GM19324 (cell line): Measurements from ENCODE around the gene ECI2.

Source experiments
- ATAC-seq: cut with Tn5 transposase; IDR thresholded peaks from one replicate; pipeline ENCODE4 v1.9.1; 2021; ENCODE audit warnings: mild to moderate bottlenecking, moderate library complexity; ENCODE audit not compliant: unreplicated experiment, low FRiP score

The ECI2 gene, protein sequence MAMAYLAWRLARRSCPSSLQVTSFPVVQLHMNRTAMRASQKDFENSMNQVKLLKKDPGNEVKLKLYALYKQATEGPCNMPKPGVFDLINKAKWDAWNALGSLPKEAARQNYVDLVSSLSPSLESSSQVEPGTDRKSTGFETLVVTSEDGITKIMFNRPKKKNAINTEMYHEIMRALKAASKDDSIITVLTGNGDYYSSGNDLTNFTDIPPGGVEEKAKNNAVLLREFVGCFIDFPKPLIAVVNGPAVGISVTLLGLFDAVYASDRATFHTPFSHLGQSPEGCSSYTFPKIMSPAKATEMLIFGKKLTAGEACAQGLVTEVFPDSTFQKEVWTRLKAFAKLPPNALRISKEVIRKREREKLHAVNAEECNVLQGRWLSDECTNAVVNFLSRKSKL

DNA sequence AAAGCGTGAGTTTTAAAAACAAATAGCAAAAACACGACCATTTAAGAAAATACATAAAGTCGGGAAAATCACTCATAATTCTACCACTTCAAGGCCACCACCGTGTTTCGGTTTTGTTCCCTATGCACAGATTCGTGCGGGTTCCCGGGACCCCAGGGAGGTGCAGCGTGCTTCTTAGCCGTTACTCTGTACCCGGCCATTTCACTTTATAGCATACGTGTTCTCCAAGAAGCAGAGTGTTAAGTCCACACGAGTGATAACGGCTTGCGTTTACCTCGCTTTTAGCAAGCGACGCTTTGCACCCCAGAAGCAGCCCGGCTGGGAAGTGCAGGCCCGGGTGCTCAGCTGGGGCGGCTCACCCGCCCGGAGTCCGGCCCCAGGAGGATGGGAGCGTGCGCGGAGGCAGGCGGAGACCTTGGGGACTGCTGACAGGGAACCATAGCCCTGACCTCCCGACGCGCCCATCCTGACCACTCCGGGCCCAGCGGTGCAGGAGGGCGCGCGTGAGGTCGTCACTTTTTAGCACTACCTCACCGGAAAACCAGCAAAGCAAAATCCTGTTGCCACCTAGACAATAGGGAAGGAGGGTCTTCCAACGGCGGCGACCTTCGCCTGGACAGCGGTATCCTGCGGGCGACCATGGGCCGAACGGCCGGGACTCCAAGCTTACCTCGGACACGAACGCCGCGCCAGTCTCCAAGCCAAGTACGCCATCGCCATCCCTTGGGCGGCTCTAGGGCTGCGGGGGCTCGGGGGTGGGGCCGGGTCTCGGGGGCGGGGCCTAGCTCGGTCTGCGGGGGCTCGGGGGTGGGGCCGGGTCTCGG lies at the start of gene ECI2:
Gene ECI2, minus strand, starts transcription at position 735 of the 824 bp plus-strand sequence. Its CDS starts 15 bp downstream, at position 720.
- ATAC-seq: peak; percentile 56

DNA sequence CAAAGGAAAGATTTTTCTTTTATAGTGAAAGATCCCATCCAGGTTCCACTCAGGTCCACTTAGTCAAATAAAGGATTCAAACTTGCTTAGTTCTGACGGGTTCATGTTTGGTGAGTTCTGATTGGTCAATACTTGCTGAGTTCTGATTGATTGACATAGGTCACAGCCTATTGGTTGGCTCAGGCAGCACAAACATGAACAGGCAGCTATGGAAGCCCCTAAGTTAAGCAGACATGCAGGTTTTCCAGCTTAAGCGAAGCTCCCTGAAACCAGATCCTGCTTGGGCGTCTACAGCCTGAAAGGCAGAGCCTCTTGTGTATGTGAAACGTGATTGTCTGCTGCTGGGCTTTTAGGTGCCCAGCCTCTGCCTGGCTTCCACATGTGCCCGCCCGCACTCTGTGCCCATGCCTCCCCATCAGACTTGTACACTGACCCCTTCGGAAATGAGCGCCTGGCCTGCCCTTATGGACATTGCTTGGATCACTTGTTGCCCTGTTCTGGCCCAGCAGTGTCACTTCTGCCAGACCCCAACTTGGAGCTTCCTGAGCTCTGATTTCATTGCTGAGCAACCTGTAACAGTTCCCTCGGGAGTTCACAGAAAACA lies 45.4 kb upstream of the ECI2 start:
- ATAC-seq: no peak

DNA sequence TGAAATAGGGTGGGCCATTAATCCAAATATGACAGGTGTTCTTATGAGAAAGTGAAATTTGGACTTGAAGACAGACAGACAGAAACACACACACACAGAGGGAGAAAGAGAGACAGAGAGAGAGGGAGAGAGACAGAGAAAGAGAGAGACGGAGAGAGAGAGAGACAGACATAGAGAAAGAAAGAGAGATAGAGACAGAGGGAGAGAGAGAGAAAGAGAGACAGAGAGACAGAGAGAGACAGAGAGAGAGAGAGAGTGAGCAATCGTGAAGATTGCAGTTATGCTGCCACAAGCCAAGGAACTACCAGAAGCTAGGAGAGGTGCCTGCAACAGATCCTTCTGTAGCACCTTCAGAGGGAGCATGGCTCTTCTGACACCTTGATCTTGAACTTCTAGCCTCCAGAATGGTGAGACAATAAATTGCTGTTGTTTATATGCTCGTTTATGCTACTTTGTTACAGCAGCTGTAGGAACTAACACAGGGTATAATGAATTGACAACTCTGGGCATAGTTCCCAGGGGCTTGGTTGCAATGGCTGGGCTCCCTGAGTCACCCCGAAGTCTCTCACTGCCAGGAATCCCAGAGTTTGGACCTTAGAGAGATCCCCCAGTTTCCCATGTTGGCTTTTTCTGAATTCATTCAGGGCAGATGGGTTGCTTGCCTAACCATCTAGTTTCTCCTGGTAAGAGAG lies 44.7 kb upstream of the ECI2 start:
- no peak for ATAC-seq

DNA sequence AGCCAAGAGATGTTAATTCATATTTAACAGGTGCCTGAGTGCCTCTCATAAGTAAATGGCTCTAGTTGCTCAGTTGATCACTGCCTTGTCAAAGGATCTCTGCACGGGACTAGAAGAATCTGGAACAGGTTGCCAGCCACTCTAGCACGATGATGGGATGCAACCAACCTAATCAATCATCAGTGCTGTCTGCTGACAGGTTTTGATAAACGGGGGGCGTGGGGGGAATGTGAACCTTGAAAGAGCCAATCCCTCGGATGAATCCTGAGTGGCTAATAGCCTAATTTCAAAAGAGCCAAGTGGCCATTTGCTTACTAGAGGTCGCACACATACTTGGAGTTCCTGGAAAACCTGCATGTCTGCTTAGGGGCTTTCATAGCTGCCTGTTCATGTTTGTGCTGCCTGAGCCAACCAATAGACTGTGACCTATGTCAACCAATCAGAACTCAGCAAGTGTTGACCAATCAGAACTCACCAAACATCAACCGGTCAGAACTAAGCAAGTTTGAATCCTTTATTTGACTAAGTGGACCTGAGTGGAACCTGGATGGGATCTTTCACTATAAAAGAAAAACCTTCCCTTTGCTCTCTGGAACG lies 43.5 kb upstream of the ECI2 start:
- no peak for ATAC-seq

DNA sequence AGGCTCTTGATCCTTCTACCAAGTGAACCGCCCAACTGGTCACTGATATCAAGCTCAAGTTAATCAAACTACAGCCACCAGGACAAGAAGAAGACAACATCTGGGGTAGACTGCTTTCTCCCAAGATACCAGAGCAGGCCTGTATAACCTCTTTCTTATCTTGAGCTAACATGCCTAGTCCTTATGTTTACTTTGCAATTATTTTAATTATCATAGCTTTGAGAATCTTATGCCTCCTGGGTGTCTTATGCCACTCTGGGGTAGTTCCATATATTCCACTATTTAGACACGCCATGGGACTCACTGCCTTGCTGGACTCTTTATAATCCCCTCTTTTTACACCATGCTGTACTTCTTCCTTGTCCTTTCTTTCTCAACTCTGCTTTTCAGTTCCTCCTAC lies 41.5 kb upstream of the ECI2 start:
- no peak for ATAC-seq

DNA sequence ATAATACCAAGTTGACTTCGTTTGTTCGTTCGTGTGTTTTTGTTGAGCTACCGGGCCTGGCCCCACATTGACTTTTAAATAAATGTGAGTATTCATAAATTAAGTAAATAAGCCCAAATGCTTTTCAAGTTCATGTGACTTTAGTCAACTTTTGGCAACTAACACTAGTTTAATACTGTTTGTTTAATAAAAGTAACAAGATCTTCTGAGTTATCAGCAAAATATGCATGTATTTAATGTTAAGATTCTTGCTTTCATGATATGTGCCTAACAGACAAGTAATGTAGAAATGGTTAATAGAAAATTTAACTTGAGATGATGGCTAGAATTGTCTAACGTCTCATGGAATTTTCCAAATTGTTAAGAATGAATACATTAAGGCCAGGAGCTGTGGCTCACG lies 38.7 kb upstream of the ECI2 start:
- ATAC-seq: no peak

DNA sequence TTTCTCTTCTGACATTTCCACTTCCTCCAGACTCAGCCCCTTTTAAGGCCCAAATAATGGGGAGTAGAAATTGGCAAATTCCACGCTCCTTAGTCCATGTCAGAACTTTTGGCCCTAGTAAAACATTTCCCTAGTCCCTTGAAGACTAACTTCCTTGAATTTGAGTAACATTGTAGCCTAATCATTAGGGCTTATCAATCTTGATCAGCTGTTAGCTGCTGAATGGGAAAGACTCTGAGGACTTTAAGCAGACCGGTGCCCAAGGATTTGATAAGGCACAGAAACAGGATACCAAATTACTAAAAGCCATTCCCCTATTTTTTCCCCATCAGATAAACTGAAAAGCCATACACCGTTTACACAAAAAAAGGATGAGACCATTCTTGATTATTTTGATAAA lies 37.0 kb upstream of the ECI2 start:
- no peak for ATAC-seq

DNA sequence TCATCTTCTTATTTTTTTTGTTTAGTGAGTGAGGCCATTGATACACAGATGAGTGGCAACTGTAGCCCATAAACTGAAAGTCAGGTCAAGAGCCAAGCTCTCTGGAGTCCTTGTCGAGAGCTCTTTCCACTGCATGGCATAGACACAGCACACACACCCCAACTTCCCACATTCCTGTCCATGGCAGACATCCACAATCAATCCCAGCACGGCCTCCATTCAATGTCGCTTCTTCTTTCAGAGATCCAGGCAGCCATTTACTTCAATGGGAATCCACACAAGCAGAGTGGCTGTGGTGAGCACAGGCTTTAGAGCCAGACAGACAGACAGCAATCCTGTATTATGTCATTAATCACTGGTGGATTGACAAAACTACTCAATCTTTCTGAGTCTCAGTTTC lies 34.9 kb upstream of the ECI2 start:
- ATAC-seq: no peak

DNA sequence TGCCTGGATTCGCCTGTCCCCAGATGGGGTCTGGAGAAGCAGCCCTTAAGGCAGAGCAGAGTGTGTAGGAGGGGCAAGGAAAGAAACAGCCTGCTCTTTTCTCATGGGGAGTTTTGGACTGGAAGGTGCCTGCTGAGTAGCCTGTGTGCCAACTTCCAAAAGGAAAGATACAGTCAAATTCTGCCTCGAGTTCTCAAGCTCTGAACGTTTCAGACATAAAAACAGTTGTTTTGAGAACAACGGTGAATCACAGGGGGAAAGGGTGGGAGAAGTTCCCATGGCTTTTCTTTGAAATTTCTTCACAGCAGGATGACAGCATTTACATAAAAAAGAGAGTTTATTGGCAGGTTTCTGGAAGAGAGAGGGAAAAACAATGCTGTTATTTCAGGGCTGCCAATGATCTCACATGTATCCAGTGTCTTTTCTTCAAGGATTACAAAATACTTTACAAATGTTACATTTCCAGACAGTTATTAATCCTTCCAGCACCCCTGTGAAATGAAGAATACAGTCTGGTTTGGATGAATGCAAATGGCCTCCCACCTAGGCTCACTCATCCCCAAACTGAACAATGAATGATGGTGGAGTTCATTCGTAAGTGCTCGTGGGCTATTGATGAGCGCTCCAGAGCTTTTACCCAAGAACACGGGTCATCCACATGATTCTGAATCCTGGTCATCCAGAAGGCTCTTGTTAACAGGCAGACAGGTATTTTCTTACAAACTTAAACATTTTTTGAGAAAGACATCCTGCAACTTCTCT lies 33.8 kb upstream of the ECI2 start:
- ATAC-seq: no peak

DNA sequence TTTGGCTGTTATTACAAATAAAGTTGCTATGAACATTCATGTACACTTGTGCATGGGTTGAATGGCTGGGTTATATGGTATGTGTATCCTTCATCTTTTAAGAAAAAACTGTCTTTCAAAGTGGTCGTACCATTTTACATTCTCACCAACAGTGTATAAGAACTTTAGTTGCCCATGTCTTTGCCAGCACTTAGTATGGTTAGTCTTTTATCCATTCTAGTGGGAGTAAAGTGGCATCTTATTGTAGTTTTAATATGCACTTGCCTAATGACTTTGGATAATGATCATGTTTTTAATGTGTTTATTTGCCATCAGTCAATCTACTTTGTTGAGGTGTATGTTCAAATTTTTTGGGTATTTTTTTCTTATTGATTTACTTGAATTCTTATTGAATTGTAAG lies 32.5 kb upstream of the ECI2 start:
- no peak for ATAC-seq

DNA sequence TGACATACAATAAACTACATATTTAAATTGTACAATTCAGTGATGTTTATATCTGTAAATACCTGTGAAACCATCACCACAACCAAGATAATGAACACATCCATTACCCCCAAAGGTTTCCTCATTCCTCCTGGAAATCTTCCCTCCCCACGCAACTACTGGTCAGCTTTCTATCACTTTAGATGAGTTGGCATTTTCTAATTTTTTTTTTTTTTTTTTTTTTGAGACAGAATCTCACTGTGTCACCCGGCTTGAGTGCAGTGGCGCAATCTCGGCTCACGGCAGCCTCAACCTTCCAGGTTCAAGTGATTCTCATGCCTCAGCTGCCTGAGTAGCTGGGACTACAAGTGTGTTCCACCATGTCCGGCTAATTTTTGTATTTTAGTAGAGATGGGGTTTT lies 31.7 kb upstream of the ECI2 start:
- no peak for ATAC-seq

DNA sequence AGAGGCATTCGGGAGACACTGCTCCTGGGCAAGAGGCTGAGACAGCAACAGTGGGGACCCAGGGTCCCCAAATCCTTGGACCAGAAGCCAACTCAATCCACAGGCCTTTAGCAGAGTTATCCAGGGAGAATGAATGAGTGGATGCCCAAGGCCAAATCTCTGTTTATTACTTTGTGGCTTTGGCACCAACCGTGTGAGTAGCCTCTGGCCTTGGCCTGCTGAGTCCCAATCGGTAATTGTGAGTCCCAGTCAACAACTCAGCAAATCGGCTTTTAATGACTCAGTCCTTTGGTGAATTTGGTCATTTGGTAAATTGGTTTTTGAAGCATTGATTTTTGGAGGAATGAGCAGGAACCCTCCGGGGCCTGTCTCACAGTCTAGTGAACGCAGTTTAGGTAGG lies 29.1 kb upstream of the ECI2 start:
- no peak for ATAC-seq

DNA sequence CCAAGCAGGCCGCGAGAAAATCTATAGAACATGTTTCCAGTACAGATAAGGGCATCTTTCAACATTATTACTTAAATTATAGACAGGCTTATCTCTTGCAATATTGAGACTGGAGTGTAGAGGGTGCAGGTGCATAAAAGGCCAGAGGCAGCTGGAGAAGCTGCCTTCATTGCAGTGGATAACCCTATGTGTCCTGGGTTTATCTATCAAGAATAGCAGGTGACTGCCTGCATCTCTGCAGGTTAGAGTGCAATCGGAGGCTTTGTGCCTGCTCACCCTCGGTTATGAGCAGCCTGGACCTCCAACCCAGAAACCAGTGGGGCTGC lies 28.7 kb upstream of the ECI2 start:
- ATAC-seq: no peak

DNA sequence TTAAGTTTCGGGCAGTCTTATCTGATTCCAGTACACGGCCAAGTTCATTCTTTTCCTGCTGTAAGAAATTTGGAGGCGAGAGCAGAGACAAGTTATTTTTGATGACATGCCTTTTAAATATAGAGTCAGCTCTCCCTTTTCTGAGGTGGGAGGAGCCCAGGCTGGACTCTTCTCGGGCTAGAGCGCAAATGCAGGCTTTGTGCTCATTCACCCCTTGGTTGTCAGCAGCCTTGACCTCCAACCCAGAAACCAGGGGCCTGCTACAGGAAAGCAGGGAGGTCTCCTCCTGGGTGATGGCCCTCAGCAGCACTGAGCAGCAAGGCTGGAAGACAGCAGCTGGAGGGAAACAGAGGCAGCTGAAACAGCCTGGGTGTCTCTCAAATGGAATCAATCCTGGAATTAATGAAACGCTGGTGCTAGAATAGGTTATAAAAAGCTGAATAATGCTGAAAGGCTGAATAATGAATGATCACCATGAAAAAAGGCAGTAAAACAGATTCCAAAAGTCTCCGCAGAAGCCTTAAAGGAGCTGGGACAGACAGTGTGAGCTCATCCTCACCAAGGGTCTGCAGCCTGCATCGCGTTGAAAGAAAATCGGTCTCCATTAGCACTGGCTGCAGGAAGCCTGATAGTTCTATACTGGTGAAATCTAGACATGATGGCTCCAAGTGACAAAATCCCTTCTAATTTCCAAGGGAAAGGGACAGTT lies 28.2 kb upstream of the ECI2 start:
- no peak for ATAC-seq

DNA sequence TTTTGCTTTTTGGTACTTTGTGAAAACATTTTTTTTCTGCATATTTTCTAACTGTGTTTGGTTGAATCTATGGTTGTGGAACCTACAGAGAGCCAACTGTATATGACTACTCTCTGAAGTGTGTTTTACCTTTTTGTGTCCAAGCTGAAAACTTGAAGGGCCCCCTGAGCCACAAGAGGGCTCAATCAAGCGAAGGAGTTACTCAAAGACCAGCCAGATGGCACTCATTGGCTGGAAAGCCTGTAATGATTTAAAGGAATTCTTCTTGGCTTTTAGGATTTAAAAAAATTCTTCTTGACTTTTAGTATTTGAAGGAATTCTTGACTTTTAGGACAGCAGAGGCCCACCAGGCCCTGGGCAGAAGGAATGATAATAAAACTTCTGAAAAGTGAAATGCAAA lies 27.0 kb upstream of the ECI2 start:
- ATAC-seq: no peak

DNA sequence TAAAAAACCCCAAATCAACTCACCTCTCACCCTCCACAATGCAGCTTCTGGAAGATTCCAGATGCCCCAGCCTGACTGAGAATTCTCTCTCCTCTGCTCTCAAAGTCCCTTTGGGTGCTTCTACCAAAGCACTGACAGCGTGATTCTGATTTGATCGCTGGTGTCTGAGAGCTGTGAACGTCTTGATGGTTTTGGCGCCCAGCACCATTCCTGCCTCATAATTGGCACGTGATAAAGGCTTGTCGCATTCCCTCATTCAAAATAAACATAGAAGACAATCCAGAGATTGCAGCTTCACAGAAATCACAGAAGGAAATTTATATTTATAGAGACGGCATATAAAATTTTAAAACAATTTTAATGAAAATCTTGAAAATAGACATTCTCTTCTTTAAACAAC lies 24.1 kb upstream of the ECI2 start:
- ATAC-seq: no peak

DNA sequence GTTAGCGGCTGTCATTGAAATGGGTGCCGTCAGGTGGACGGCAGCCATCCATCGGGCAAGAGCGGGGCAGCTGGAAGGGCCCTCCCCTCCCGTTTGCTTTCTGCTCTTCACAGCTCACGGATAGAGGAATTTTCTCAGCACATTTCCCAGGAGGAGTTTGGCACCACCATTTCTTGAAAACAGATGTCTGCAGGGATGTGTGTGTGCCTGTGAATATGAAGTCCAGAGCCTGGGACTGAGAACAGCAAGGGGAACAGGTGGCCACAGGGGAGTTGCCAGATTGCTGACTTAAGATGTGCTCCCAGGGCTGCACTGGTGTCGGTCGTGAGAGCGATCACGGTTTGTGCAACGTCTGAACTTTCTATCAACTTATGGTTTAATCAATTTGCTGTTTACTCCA lies 22.1 kb upstream of the ECI2 start:
- no peak for ATAC-seq

DNA sequence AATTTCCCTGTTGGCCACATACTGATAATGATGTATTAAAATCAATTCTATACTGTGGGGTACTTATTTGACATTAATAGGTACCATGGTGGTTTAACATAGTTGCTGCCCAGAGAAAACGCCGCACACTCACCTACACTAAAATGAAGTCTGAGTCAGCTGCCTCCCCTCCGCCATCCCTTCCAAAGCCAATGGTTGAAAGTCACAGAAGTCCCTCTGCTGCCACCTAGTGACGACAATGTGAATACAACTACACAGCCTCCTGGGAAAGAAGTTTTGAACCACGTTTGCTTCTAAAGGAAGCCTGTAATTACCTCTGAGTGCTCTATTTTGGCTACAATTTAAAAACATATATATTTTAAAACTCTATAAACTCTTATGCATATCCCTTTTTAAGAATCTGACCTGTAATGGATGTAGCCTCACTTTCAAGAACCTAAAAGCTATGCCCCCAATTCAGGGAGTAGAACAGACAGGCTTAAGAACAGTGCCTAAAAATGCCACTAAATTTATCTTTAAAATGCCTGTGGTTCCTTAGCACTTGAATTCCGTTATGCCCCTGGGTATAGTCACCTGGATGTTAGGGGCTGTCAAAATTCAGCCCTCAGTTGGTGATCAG lies 20.6 kb upstream of the ECI2 start:
- ATAC-seq: no peak

DNA sequence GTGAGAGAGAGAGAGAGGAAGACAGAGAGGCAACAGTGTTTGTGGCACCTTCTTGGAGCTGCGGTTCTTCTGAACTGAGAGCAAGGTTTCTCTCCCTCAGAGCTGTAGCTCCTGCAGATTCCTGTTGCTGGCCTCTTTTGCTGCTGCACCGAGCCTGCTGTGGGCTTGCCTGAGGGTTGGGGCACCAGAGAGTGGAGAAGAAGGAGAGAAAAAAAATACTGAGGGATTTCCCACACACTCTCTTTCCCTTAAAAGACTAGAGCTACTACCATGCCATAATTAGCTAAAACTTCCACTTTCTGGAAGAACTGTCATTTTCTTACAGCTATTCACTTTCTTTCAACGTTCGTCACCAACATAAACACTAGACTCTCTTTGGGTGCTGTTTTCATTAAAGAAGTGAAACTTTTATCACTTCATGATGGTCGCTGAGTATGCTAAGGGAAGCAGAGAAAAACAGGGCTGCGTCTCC lies 18.2 kb upstream of the ECI2 start:
- no peak for ATAC-seq
